MCF 10A (cell line): ENCODE measurements around the gene CRB1. TPM values are rescaled to one million over a fixed set of nuclear protein-coding genes. Genes with fewer than 3 reads are reported as not detected.
"Not testable (repeated sequence)": the region's sequence is repeated elsewhere in the genome, so short reads cannot be mapped to it uniquely, and the experiment has no call there.

Source experiments
- BruUV-seq: library from RNA; stranded (reverse); fragments of 400-500 nt; replicated peaks from 2 replicates; lab custom pipeline; 2021; lab: Mats Ljungman, UMichigan
- CTCF ChIA-PET: fragments of 300-600 bp; sonication (Branson Sonifier 250); formaldehyde crosslinking; extraction: SDS; loops from one replicate; lab custom pipeline; 2021; ENCODE audit warnings: antibody characterized with exemption, inconsistent platforms; lab: Yijun Ruan, JAX
- POLR2A ChIA-PET: fragments of 300-600, 350-650 bp; sonication (Branson Sonifier 250); formaldehyde crosslinking; extraction: SDS; loops from one replicate; lab custom pipeline; 2020; ENCODE audit warnings: antibody characterized with exemption, inconsistent platforms; lab: Yijun Ruan, JAX
- DNase-seq: peaks from one replicate; pipeline ENCODE4 v3.0.0-alpha.2; 2018; ENCODE audit not compliant: unreplicated experiment
- H3K27ac Mint-ChIP-seq: one replicate; pipeline ENCODE4 v1.8.0; 2022; ENCODE audit warnings: mild to moderate bottlenecking, low read depth, mixed read lengths; ENCODE audit not compliant: unreplicated experiment
- H3K27me3 Mint-ChIP-seq: one replicate; pipeline ENCODE4 v1.8.0; 2022; ENCODE audit warnings: mixed read lengths; ENCODE audit not compliant: insufficient read depth, unreplicated experiment
- H3K36me3 Mint-ChIP-seq: one replicate; pipeline ENCODE4 v1.8.0; 2022; ENCODE audit warnings: mild to moderate bottlenecking, moderate library complexity, mixed read lengths; ENCODE audit not compliant: insufficient read depth, unreplicated experiment
- H3K4me1 Mint-ChIP-seq: one replicate; pipeline ENCODE4 v1.8.0; 2022; ENCODE audit warnings: mixed read lengths; ENCODE audit not compliant: insufficient read depth, unreplicated experiment
- H3K4me3 Mint-ChIP-seq: one replicate; pipeline ENCODE4 v1.8.0; 2022; ENCODE audit warnings: mild to moderate bottlenecking, moderate library complexity, mixed read lengths; ENCODE audit not compliant: unreplicated experiment
- H3K9me3 Mint-ChIP-seq: one replicate; pipeline ENCODE4 v1.8.0; 2022; ENCODE audit warnings: mixed read lengths; ENCODE audit not compliant: unreplicated experiment
- CTCF ChIP-seq: fragments of 200-600 bp; IDR thresholded peaks from one replicate; pipeline ENCODE4 v1.8.0; 2022; ENCODE audit warnings: antibody characterized with exemption, mild to moderate bottlenecking; ENCODE audit not compliant: unreplicated experiment
- intact Hi-C: fragments of 100-400 bp; cut with micrococcal nuclease; formaldehyde crosslinking; loops from 2 replicates; pipeline ENCODE4 v1.14.1; 2022
- total RNA-seq: library from RNA; stranded (reverse); gene quantifications from 2 replicates; pipeline ENCODE4 v1.2.3, GENCODE V29; 2022

CRB1 gene
- total RNA-seq, 1 experiment from 2014 or later = 0.65 TPM

GRCh38 chr1:197480446-197480845, 212.4 kb downstream of the CRB1 start:
- Mint-ChIP-seq H3K9me3 (peaks cover 3% of the 10 kb centered on the region), H3K27me3 (no peaks in the 10 kb centered on the region), H3K4me3 (no peak overlapping the region), H3K4me1 (peaks cover 3% of the 10 kb centered on the region), H3K27ac (no peak overlapping the region), H3K36me3 (no peaks in the 10 kb centered on the region)
- ChIA-PET POLR2A (interaction anchor here (0.6 kb wide), 2 partner anchors 373 to 676 kb away, joined by 3 to 4 read pairs; no protein-coding TSS in a partner anchor), CTCF (interaction anchor here (1.0 kb wide), 1 partner anchor 80 kb away, joined by 3 read pairs; no protein-coding TSS in a partner anchor)
- no TSS peak for BruUV-seq
- intact Hi-C loops = no loop called here
- TF ChIP-seq CTCF = no peak
- DNase-seq = no peak

GRCh38 chr1:197481101-197481500, 213.0 kb downstream of the CRB1 start:
- no peak overlapping the region for H3K27ac Mint-ChIP-seq
- no peaks in the 10 kb centered on the region for H3K9me3 Mint-ChIP-seq
- ChIA-PET POLR2A (no interaction called here), CTCF (no interaction called here)
- no peak for TF ChIP-seq CTCF
- no peak for DNase-seq
- no TSS peak for BruUV-seq
- intact Hi-C loops = no loop called here
- H3K27me3 Mint-ChIP-seq = no peaks in the 10 kb centered on the region
- H3K4me1 Mint-ChIP-seq = peaks cover 7% of the 10 kb centered on the region
- no peak overlapping the region for H3K4me3 Mint-ChIP-seq
- H3K36me3 Mint-ChIP-seq = no peaks in the 10 kb centered on the region

- no TSS peak for BruUV-seq
- no peaks in the 10 kb centered on the region for H3K36me3 Mint-ChIP-seq
- peak overlapping the region; percentile 7 for H3K27ac Mint-ChIP-seq
- peaks cover 9% of the 10 kb centered on the region for H3K4me1 Mint-ChIP-seq
- no peak overlapping the region for H3K4me3 Mint-ChIP-seq
- ChIA-PET POLR2A (interaction anchor here (0.6 kb wide), 1 partner anchor 124 kb away, joined by 5 read pairs; no protein-coding TSS in a partner anchor), CTCF (no interaction called here)
- no peak for TF ChIP-seq CTCF
- H3K27me3 Mint-ChIP-seq = no peaks in the 10 kb centered on the region
- peak; percentile 40 for DNase-seq
- intact Hi-C loops = no loop called here
- H3K9me3 Mint-ChIP-seq = peaks cover 8% of the 10 kb centered on the region
These were observed 217.7 kb downstream of the CRB1 start for GRCh38 chr1:197485790-197486189.

- TF ChIP-seq CTCF = no peak
- Mint-ChIP-seq H3K27me3 (no peaks in the 10 kb centered on the region), H3K27ac (no peak overlapping the region), H3K36me3 (no peaks in the 10 kb centered on the region), H3K4me1 (peaks cover 9% of the 10 kb centered on the region), H3K4me3 (no peak overlapping the region), H3K9me3 (peaks cover 10% of the 10 kb centered on the region)
- ChIA-PET CTCF (interaction anchor here (0.6 kb wide), 1 partner anchor 346 kb away, joined by 3 read pairs; no protein-coding TSS in a partner anchor), POLR2A (no interaction called here)
- no TSS peak for BruUV-seq
- DNase-seq = peak; percentile 30
- intact Hi-C loops = no loop called here
These were observed 218.9 kb downstream of the CRB1 start for GRCh38 chr1:197486946-197487345.

GRCh38 chr1:197491505-197491904, 223.5 kb downstream of the CRB1 start:
- H3K27me3 Mint-ChIP-seq, H3K9me3 Mint-ChIP-seq, intact Hi-C loops, H3K4me1 Mint-ChIP-seq, DNase-seq, H3K27ac Mint-ChIP-seq, POLR2A ChIA-PET, H3K36me3 Mint-ChIP-seq, H3K4me3 Mint-ChIP-seq, BruUV-seq: not testable (repeated sequence)
- CTCF ChIA-PET = interaction anchor here (0.6 kb wide), 1 partner anchor 30 kb away, joined by 3 read pairs; no protein-coding TSS in a partner anchor
